Astrocyte (in vitro differentiated cells and primary cell): ENCODE measurements around the gene DPPA5. TPM values are rescaled to one million over a fixed set of nuclear protein-coding genes. Genes with fewer than 3 reads are reported as not detected.
"Not testable (repeated sequence)": the region's sequence is repeated elsewhere in the genome, so short reads cannot be mapped to it uniquely, and the experiment has no call there.

ENCODE experiments used
- DNase-seq: peaks from one replicate; pipeline ENCODE4 v3.0.0-alpha.2; 2010; ENCODE audit warnings: low read depth
- FAIRE-seq: peaks from 2 replicates; lab custom pipeline; 2011; peaks lifted over from hg19 to GRCh38; lab: Jason Lieb, UNC
- H2AFZ ChIP-seq: 2 replicates; pipeline ENCODE4 v1.6.0; 2012; ENCODE audit warnings: low read depth, low read length, inconsistent platforms
- H3K27ac ChIP-seq: 2 replicates; pipeline ENCODE4 v1.5.1; 2011; ENCODE audit warnings: low read depth, low read length, inconsistent platforms
- H3K27me3 ChIP-seq: 2 replicates; pipeline ENCODE4 v1.6.0; 2011; ENCODE audit warnings: low read length, inconsistent platforms; ENCODE audit not compliant: insufficient read depth
- H3K36me3 ChIP-seq: 2 replicates; pipeline ENCODE4 v1.5.1; 2011; ENCODE audit warnings: low read length, inconsistent platforms; ENCODE audit not compliant: insufficient read depth
- H3K4me1 ChIP-seq: 2 replicates; pipeline ENCODE4 v1.5.1; 2011; ENCODE audit warnings: low read length, inconsistent platforms; ENCODE audit not compliant: insufficient read depth
- H3K4me2 ChIP-seq: 2 replicates; pipeline ENCODE4 v1.6.0; 2012; ENCODE audit warnings: low read length, inconsistent platforms
- H3K4me3 ChIP-seq: 2 replicates; pipeline ENCODE4 v1.5.1; 2011; ENCODE audit warnings: low read depth, mild to moderate bottlenecking, low read length, inconsistent platforms; ENCODE audit not compliant: insufficient read depth
- H3K79me2 ChIP-seq: 2 replicates; pipeline ENCODE4 v1.6.0; 2012; ENCODE audit warnings: mild to moderate bottlenecking, low read length, inconsistent platforms; ENCODE audit not compliant: insufficient read depth
- H3K9ac ChIP-seq: 2 replicates; pipeline ENCODE4 v1.6.0; 2012; ENCODE audit warnings: mild to moderate bottlenecking, low read length, inconsistent platforms
- H3K9me3 ChIP-seq: 2 replicates; pipeline ENCODE4 v1.5.1; 2012; ENCODE audit warnings: low read depth, mild to moderate bottlenecking, low read length, inconsistent platforms; ENCODE audit not compliant: insufficient read depth
- H4K20me1 ChIP-seq: 2 replicates; pipeline ENCODE4 v1.6.0; 2012; ENCODE audit warnings: low read length, inconsistent platforms; ENCODE audit not compliant: insufficient read depth
- H3K27ac Mint-ChIP-seq: one replicate; pipeline ENCODE4 v1.8.0; 2021; ENCODE audit warnings: mild to moderate bottlenecking, mixed read lengths; ENCODE audit not compliant: unreplicated experiment
- H3K27me3 Mint-ChIP-seq: one replicate; pipeline ENCODE4 v1.8.0; 2021; ENCODE audit warnings: low read depth, mixed read lengths; ENCODE audit not compliant: unreplicated experiment
- H3K36me3 Mint-ChIP-seq: one replicate; pipeline ENCODE4 v1.8.0; 2021; ENCODE audit warnings: low read depth, mixed read lengths; ENCODE audit not compliant: unreplicated experiment
- H3K4me1 Mint-ChIP-seq: one replicate; pipeline ENCODE4 v1.8.0; 2021; ENCODE audit warnings: low read depth, mixed read lengths; ENCODE audit not compliant: unreplicated experiment
- H3K4me3 Mint-ChIP-seq: one replicate; pipeline ENCODE4 v1.8.0; 2021; ENCODE audit warnings: mild to moderate bottlenecking, moderate library complexity, mixed read lengths; ENCODE audit not compliant: unreplicated experiment
- H3K9me3 Mint-ChIP-seq: one replicate; pipeline ENCODE4 v1.8.0; 2021; ENCODE audit warnings: mild to moderate bottlenecking, mixed read lengths; ENCODE audit not compliant: unreplicated experiment
- EZH2 ChIP-seq: IDR thresholded peaks from 2 replicates; pipeline ENCODE4 v1.6.1; 2012; ENCODE audit warnings: mild to moderate bottlenecking, low read length, inconsistent platforms; ENCODE audit not compliant: insufficient read depth
- total RNA-seq: library from RNA; stranded (reverse); gene quantifications from 2 replicates; pipeline ENCODE4 v1.2.1, GENCODE V29; 2021
- TF ChIP-seq, protein P1 (sequence below): IDR thresholded peaks from 2 replicates; pipeline ENCODE4 v1.5.1; 2011; ENCODE audit warnings: low read depth, mild to moderate bottlenecking, inconsistent platforms, low read length, moderate library complexity; ENCODE audit not compliant: insufficient read depth

DPPA5 gene
- total RNA-seq, 1 donor from 2014 or later = not detected

- FAIRE-seq = no peak
- H3K9ac ChIP-seq = peak overlapping the region; percentile 31
- no peaks in the 10 kb centered on the region for H3K36me3 ChIP-seq
- peak overlapping the region; percentile 77 for H2AFZ ChIP-seq
- Mint-ChIP-seq H3K27me3 (peaks cover 24% of the 10 kb centered on the region), H3K4me3 (no peak overlapping the region), H3K27ac (no peak overlapping the region), H3K36me3 (no peaks in the 10 kb centered on the region), H3K9me3 (peaks cover 12% of the 10 kb centered on the region), H3K4me1 (peaks cover under 1% of the 10 kb centered on the region)
- H3K4me2 ChIP-seq = peak overlapping the region; percentile 90
- peaks cover 3% of the 10 kb centered on the region for H3K4me1 ChIP-seq
- H3K9me3 ChIP-seq = no peaks in the 10 kb centered on the region
- no peak for DNase-seq
- peak overlapping the region; percentile 33 for H3K4me3 ChIP-seq
- no peaks in the 10 kb centered on the region for H4K20me1 ChIP-seq
- H3K79me2 ChIP-seq = no peaks in the 10 kb centered on the region
- TF ChIP-seq, protein P1, sequence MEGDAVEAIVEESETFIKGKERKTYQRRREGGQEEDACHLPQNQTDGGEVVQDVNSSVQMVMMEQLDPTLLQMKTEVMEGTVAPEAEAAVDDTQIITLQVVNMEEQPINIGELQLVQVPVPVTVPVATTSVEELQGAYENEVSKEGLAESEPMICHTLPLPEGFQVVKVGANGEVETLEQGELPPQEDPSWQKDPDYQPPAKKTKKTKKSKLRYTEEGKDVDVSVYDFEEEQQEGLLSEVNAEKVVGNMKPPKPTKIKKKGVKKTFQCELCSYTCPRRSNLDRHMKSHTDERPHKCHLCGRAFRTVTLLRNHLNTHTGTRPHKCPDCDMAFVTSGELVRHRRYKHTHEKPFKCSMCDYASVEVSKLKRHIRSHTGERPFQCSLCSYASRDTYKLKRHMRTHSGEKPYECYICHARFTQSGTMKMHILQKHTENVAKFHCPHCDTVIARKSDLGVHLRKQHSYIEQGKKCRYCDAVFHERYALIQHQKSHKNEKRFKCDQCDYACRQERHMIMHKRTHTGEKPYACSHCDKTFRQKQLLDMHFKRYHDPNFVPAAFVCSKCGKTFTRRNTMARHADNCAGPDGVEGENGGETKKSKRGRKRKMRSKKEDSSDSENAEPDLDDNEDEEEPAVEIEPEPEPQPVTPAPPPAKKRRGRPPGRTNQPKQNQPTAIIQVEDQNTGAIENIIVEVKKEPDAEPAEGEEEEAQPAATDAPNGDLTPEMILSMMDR = no peak
- TF ChIP-seq EZH2 = peak; percentile 53
- H3K27me3 ChIP-seq = peaks cover 12% of the 10 kb centered on the region
- no peak overlapping the region for H3K27ac ChIP-seq
These were observed 39.2 kb downstream of the DPPA5 start for GRCh38 chr6:73314577-73315492.

GRCh38 chr6:73310503-73310845 lies 43.6 kb downstream of the DPPA5 start:
- H3K4me3 ChIP-seq = peak overlapping the region; percentile 80
- H3K4me2 ChIP-seq = peak overlapping the region; percentile 94
- H2AFZ ChIP-seq = peak overlapping the region; percentile 99
- Mint-ChIP-seq H3K4me3 (peak overlapping the region; percentile 95), H3K27me3 (peaks cover 20% of the 10 kb centered on the region), H3K4me1 (peaks cover 10% of the 10 kb centered on the region)
- not testable (repeated sequence) for H3K9me3 Mint-ChIP-seq, H4K20me1 ChIP-seq, FAIRE-seq, H3K27me3 ChIP-seq, H3K36me3 Mint-ChIP-seq, H3K4me1 ChIP-seq, H3K27ac Mint-ChIP-seq, DNase-seq, H3K36me3 ChIP-seq, H3K9me3 ChIP-seq
- H3K79me2 ChIP-seq = peaks cover 19% of the 10 kb centered on the region
- peak overlapping the region; percentile 70 for H3K27ac ChIP-seq
- peak overlapping the region; percentile 86 for H3K9ac ChIP-seq

GRCh38 chr6:73309785-73310502 lies 44.1 kb downstream of the DPPA5 start:
- Histone ChIP-seq H2AFZ (peak overlapping the region; percentile 99), H3K36me3 (no peaks in the 10 kb centered on the region), H3K27me3 (peaks cover 3% of the 10 kb centered on the region), H4K20me1 (no peaks in the 10 kb centered on the region), H3K4me1 (peaks cover 10% of the 10 kb centered on the region), H3K27ac (peak overlapping the region; percentile 70), H3K79me2 (peaks cover 19% of the 10 kb centered on the region), H3K9ac (peak overlapping the region; percentile 86), H3K4me2 (peak overlapping the region; percentile 94), H3K4me3 (peak overlapping the region; percentile 80), H3K9me3 (no peaks in the 10 kb centered on the region)
- DNase-seq (peak; percentile 56), FAIRE-seq (no peak)
- no peak for TF ChIP-seq EZH2
- TF ChIP-seq, protein P1 = peak; percentile 38
- peak overlapping the region; percentile 81 for H3K27ac Mint-ChIP-seq
- peaks cover 16% of the 10 kb centered on the region for H3K27me3 Mint-ChIP-seq
- peaks cover 10% of the 10 kb centered on the region for H3K4me1 Mint-ChIP-seq
- H3K9me3 Mint-ChIP-seq = peaks cover 4% of the 10 kb centered on the region
- H3K4me3 Mint-ChIP-seq = peak overlapping the region; percentile 95
- H3K36me3 Mint-ChIP-seq = peaks cover 3% of the 10 kb centered on the region
